GM12891 (cell line): ENCODE data around the gene SLC29A1.

Experiments used
- PAX5 ChIP-seq: IDR thresholded peaks from 2 replicates; pipeline ENCODE4 v1.6.1; 2011; ENCODE audit warnings: low read length, moderate library complexity, mild to moderate bottlenecking; ENCODE audit not compliant: insufficient read depth, severe bottlenecking
- POLR2A ChIP-seq: IDR thresholded peaks from 2 replicates; pipeline ENCODE4 v1.6.1; 2011; ENCODE audit warnings: low read depth, low read length, control low read depth
- POLR2AphosphoS5 ChIP-seq: IDR thresholded peaks from 2 replicates; pipeline ENCODE4 v1.6.1; 2011; ENCODE audit warnings: low read depth, low read length, control low read depth
- SPI1 ChIP-seq: IDR thresholded peaks from 2 replicates; pipeline ENCODE4 v1.6.1; 2011; ENCODE audit warnings: low read depth, low read length, control low read depth
- TAF1 ChIP-seq: IDR thresholded peaks from 2 replicates; pipeline ENCODE4 v1.6.1; 2011; ENCODE audit warnings: low read depth, low read length, control low read depth

- TF ChIP-seq POLR2AphosphoS5 (no peak), SPI1 (no peak), TAF1 (no peak), POLR2A (no peak), PAX5 (no peak)
Measured at GRCh38 chr6:44230034-44230675, 6.8 kb downstream of the SLC29A1 start.
